GM18508 (cell line): ENCODE measurements around the gene CMTM5.

Source experiments
- ATAC-seq: cut with Tn5 transposase; IDR thresholded peaks from one replicate; pipeline ENCODE4 v1.9.1; 2021; ENCODE audit warnings: moderate number of reproducible peaks; ENCODE audit not compliant: insufficient read depth, unreplicated experiment

Gene CMTM5

GRCh38 chr14:23357261-23357660 is 19.6 kb upstream of the CMTM5 start:
- no peak for ATAC-seq

GRCh38 chr14:23358042-23358441 is 18.8 kb upstream of the CMTM5 start:
- ATAC-seq = no peak

- no peak for ATAC-seq
These were observed 18.2 kb upstream of the CMTM5 start for GRCh38 chr14:23358553-23359166.

DNA sequence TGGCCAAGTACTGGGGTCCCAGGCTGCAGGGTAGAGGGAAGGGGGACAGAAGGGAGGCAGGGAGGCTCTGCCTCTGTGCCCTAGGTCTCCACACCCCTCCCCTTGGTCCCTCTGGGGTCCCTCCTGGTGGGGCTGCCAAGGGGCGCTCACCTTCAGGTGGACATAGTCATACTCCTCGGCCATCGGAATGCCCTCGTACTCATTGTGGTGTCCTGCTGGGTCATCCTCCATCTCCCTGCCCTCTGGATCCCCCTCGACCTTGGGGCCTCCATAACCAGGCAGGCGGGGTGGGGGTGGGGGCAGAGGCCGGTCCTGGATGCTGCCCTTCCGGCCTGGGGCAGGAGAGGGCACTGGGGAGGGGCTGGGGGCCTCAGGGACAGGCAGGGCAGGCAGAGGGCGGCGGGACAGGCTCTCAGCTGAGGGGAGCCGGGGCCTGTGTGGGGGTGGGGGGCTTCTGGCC is 17.6 kb upstream of the CMTM5 start:
- no peak for ATAC-seq

- ATAC-seq = no peak
These were observed 17.0 kb upstream of the CMTM5 start for GRCh38 chr14:23359722-23360447.

- ATAC-seq = no peak
These were observed 16.4 kb upstream of the CMTM5 start for GRCh38 chr14:23360496-23360895.

DNA sequence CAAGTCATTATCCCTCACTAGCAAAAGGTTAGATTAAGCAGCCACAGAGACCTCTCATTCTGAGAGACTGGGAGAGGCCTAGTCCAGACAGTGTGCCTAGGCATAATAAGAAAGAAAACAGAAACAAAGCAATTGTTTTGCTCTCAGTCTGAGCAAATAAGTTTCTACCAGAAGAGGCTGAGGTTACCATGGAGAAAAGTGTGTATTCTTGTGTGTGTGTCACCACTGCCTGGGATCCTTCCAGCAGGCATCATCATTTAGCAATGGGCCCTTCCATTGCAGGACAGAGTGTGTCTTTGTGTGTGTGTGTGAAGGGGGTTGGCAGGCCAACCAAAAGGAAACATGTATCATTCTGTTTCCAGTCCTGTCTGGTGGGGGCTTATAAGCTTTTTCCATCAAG is 15.5 kb upstream of the CMTM5 start:
- no peak for ATAC-seq

DNA sequence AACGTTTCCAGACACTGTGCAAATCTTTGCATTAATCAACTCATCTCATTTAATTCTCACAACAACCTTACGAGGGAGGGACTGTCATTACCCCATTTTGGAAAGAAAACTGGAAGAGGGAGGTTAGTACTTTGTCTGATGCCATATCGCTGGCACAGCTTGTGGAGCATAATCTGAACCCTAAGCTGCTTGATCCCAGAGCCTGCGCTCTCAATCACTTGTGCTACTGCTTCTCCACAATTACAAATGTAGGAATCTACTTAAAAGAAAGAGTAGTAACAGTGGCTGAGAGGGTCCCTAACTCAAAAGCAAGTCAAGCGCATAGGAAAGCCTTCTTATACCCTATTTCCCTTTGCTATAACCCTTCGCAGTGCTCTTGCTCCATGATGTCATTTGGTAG is 15.1 kb upstream of the CMTM5 start:
- ATAC-seq = no peak

DNA sequence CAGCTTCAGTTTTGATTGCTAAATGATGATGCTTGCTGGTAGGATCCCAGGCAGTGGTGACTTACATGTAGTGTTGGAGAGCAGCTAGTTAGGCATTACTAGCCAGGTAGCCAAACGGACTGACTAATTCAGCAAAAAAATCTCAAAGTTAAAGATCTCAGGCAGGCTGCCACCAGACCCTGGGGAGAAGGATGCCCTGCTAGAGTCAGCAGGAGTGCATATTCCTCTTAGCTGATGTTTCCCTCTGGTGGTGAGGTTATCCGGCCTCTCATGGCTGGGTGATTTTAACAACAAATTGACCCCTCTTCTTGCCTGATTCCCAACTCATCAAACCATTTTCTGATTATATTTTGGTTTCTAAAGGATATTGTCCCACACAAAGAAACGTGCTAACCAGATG is 14.6 kb upstream of the CMTM5 start:
- no peak for ATAC-seq

GRCh38 chr14:23364164-23365035 is 12.4 kb upstream of the CMTM5 start:
- no peak for ATAC-seq

GRCh38 chr14:23365036-23365731 is 11.7 kb upstream of the CMTM5 start, which contains the start of gene EFS:
Gene EFS, minus strand, starts transcription at chr14:23365172. Its CDS starts 147 bp downstream, at chr14:23365025.
- no peak for ATAC-seq

DNA sequence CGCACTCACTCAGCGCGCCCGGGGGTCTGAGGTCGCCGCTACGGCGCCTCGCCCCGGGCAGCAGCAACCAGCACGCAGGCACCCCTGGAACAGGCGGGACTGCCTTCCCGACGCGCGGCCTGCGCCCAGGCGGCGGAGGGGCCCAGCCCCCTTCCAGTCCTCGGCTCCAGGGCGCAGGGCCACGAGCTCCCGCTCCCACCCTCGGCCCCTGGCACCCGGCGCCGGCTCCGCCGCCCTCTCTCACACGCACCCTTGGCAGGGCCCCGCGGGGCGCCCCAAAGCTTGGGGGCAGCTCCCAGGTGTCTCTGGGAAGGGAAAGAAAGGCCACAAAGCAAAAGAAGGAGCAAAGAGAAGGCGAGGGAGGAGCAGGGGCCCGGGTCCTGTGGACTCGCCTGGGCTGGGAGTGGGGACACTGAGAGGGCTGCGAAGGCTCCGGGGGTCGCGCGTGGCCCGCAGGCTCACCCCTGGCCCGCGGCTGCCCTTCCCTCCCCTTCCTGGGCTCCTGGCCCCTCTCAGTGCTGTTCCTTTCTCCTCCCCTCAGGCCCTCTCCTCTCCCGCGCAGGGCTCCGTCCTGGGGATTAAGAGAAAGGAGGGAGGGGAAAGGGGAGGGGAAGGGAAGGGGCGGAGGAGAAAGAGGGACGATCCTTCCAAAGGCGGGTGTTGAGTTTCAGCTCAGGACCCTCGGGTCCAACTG is 11.0 kb upstream of the CMTM5 start:
- no peak for ATAC-seq

GRCh38 chr14:23366426-23366921 is 10.4 kb upstream of the CMTM5 start:
- ATAC-seq = no peak

DNA sequence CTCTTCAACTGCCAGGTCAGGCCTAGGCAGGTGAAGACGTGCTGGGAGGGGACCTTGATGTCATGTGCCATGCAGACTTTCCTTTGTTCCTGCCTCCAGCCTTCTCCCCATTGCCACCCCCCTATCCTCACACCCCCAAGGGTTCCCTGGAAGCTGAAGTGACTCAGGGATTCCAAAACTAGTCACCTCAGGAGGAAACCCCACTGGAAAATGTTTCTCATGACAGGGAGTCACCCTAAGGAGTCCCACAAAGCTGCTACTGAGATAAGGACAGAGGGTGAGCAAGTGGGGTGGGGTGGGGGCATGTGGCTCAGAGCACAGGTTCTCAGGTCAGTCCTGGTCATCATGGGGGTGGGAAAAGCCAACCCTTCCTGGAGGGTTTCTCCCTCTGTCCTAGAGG is 6.6 kb upstream of the CMTM5 start:
- ATAC-seq = no peak

GRCh38 chr14:23371865-23372264 is 5.0 kb upstream of the CMTM5 start:
- no peak for ATAC-seq

GRCh38 chr14:23372509-23372908 is 4.3 kb upstream of the CMTM5 start, which contains the start of gene IL25:
Gene IL25, plus strand, starts transcription at chr14:23372809.
- no peak for ATAC-seq

DNA sequence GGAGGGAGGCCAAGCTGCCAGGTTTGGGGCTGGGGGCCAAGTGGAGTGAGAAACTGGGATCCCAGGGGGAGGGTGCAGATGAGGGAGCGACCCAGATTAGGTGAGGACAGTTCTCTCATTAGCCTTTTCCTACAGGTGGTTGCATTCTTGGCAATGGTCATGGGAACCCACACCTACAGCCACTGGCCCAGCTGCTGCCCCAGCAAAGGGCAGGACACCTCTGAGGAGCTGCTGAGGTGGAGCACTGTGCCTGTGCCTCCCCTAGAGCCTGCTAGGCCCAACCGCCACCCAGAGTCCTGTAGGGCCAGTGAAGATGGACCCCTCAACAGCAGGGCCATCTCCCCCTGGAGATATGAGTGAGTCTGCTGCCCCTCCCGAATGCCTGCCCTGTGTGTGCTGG is 3.8 kb upstream of the CMTM5 start:
- no peak for ATAC-seq

DNA sequence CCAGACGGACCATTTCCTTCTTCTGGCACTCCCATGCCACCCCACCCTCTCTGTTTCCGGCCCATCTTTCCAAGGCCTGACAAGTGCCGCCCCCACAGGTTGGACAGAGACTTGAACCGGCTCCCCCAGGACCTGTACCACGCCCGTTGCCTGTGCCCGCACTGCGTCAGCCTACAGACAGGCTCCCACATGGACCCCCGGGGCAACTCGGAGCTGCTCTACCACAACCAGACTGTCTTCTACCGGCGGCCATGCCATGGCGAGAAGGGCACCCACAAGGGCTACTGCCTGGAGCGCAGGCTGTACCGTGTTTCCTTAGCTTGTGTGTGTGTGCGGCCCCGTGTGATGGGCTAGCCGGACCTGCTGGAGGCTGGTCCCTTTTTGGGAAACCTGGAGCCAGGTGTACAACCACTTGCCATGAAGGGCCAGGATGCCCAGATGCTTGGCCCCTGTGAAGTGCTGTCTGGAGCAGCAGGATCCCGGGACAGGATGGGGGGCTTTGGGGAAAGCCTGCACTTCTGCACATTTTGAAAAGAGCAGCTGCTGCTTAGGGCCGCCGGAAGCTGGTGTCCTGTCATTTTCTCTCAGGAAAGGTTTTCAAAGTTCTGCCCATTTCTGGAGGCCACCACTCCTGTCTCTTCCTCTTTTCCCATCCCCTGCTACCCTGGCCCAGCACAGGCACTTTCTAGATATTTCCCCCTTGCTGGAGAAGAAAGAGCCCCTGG is 1.2 kb upstream of the CMTM5 start:
- ATAC-seq = no peak

DNA sequence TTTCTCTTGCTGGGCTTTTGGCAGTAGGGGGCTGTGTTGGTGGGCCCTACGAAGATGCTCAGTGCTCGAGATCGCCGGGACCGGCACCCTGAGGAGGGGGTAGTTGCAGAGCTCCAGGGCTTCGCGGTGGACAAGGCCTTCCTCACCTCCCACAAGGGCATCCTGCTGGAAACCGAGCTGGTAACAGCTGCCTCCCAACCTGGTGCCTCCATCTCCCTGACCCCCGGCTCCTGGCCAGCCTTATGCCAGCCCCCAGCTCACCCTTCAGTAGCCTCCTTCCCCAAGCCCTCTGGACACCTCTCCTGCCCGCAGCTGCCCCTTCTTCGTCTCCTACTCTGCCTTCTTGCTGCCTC is 328 bp downstream of the CMTM5 start:
- ATAC-seq = no peak
